Activated CD8-positive, alpha-beta T cell treated with anti-CD3 and anti-CD28 coated beads for 36 hours (primary cell): ENCODE measurements around the gene LUC7L. TPM values are rescaled to one million over a fixed set of nuclear protein-coding genes. Genes with fewer than 3 reads are reported as not detected.
A peak's percentile ranks its signal among the peaks of the same experiment; 100 is the strongest.

Experiments
- ATAC-seq: fragments of 200-7000 bp; cut with Tn5 transposase; one replicate; pipeline ENCODE4 v1.10.0; 2021; ENCODE audit warnings: mild to moderate bottlenecking, moderate library complexity
- CTCF ChIA-PET: fragments of 350-600 bp; sonication (Branson Sonifier 250); formaldehyde crosslinking; loops from one replicate; lab custom pipeline; 2021; ENCODE audit warnings: antibody characterized with exemption; lab: Charles Lee
- POLR2A ChIA-PET: fragments of 350-600 bp; sonication (Branson Sonifier 250); formaldehyde crosslinking; loops from one replicate; lab custom pipeline; 2021; ENCODE audit warnings: antibody characterized with exemption; lab: Charles Lee
- DNase-seq: peaks from one replicate; pipeline ENCODE4 v3.0.0-alpha.2; 2020
- H3K27ac Mint-ChIP-seq: one replicate; pipeline ENCODE4 v1.8.0; 2021; ENCODE audit warnings: mild to moderate bottlenecking, mixed read lengths
- H3K27me3 Mint-ChIP-seq: one replicate; pipeline ENCODE4 v1.8.0; 2021; ENCODE audit warnings: mixed read lengths
- H3K36me3 Mint-ChIP-seq: one replicate; pipeline ENCODE4 v1.8.0; 2021; ENCODE audit warnings: low read depth, mixed read lengths
- H3K4me1 Mint-ChIP-seq: one replicate; pipeline ENCODE4 v1.8.0; 2021; ENCODE audit warnings: low read depth, mixed read lengths
- H3K4me3 Mint-ChIP-seq: one replicate; pipeline ENCODE4 v1.8.0; 2021; ENCODE audit warnings: mild to moderate bottlenecking, moderate library complexity, mixed read lengths
- H3K9me3 Mint-ChIP-seq: one replicate; pipeline ENCODE4 v1.8.0; 2021; ENCODE audit warnings: mixed read lengths
- CTCF ChIP-seq: fragments of 200-600 bp; IDR thresholded peaks from one replicate; pipeline ENCODE4 v1.8.0; 2022; ENCODE audit warnings: antibody characterized with exemption, mild to moderate bottlenecking
- intact Hi-C: fragments of 100-400 bp; cut with micrococcal nuclease; formaldehyde crosslinking; loops from one replicate; pipeline ENCODE4 v1.10.0; 2022
- total RNA-seq, 2 experiments: library from RNA; stranded (reverse); gene quantifications; one replicate each; pipeline ENCODE4 v1.2.3, GENCODE V29; 2021

Gene LUC7L
- total RNA-seq, 2 experiments from 2014 or later, result 68.0 to 72.8 TPM

GRCh38 chr16:140175-140857 lies 88.9 kb downstream of the LUC7L start:
- intact Hi-C loops, result no loop called here
- no peaks in the 10 kb centered on the region for H3K9me3 Mint-ChIP-seq
- CTCF ChIA-PET, result interaction anchor here (0.7 to 1.4 kb wide), 2 partner anchors 33 to 75 kb away, joined by 3 to 4 read pairs; no protein-coding TSS in a partner anchor

More at GRCh38 chr16:140175-140857, 88.9 kb downstream of the LUC7L start:
- ATAC-seq (no peak), DNase-seq (no peak)
- peak overlapping the region; percentile 97 for H3K4me3 Mint-ChIP-seq
- peaks cover 12% of the 10 kb centered on the region for H3K4me1 Mint-ChIP-seq
- H3K36me3 Mint-ChIP-seq, result peaks cover 11% of the 10 kb centered on the region
- H3K27ac Mint-ChIP-seq, result no peak overlapping the region
- POLR2A ChIA-PET, result no interaction called here
- peaks cover 1% of the 10 kb centered on the region for H3K27me3 Mint-ChIP-seq
- no peak for TF ChIP-seq CTCF

Other genes with a start within 250 kb of the LUC7L start
- gene POLR3K, start 175.8 kb downstream of the LUC7L start, total RNA-seq, result 10 to 100 TPM; 51.3 to 52.6 TPM
- 10 to 100 TPM; 39.4 to 39.7 TPM for gene SNRNP25, start 175.6 kb downstream of the LUC7L start, total RNA-seq
- under 1 TPM in 1 of 2 experiments, not detected in 1; 0.61 TPM for gene RHBDF1, start 156.8 kb downstream of the LUC7L start, total RNA-seq
- gene MPG, start 151.2 kb downstream of the LUC7L start, total RNA-seq, result 10 to 100 TPM; 51.7 to 54.2 TPM
- gene NPRL3, start 90.8 kb downstream of the LUC7L start, total RNA-seq, result 10 to 100 TPM; 40.7 to 40.9 TPM
- not detected for gene HBZ, start 76.8 kb downstream of the LUC7L start, total RNA-seq
- not detected for gene HBM, start 63.5 kb downstream of the LUC7L start, total RNA-seq
- gene HBA2, start 56.6 kb downstream of the LUC7L start, total RNA-seq, result not detected
- gene HBA1, start 52.8 kb downstream of the LUC7L start, total RNA-seq, result not detected
- gene HBQ1, start 49.0 kb downstream of the LUC7L start, total RNA-seq, result 1 to 10 TPM; 2.2 to 3.2 TPM
- 10 to 100 TPM; 18.3 to 21.5 TPM for gene FAM234A, start 5.4 kb upstream of the LUC7L start, total RNA-seq
- not detected for gene RGS11, start 46.5 kb upstream of the LUC7L start, total RNA-seq
- not detected for gene ARHGDIG, start 51.1 kb upstream of the LUC7L start, total RNA-seq
- not detected for gene PDIA2, start 53.7 kb upstream of the LUC7L start, total RNA-seq
- 10 to 100 TPM; 24.1 to 24.9 TPM for gene AXIN1, start 123.3 kb upstream of the LUC7L start, total RNA-seq
- gene MRPL28, start 141.1 kb upstream of the LUC7L start, total RNA-seq, result 10 to 100 TPM; 95.0 to 98.2 TPM
- gene PGAP6, start 152.5 kb upstream of the LUC7L start, total RNA-seq, result 10 to 100 TPM; 21.9 to 24.8 TPM
- 10 to 100 TPM; 22.9 to 24.2 TPM for gene NME4, start 167.8 kb upstream of the LUC7L start, total RNA-seq
- gene DECR2, start 172.4 kb upstream of the LUC7L start, total RNA-seq, result 1 to 10 TPM; 9.7 to 10.0 TPM
- 10 to 100 TPM; 18.7 to 20.4 TPM for gene RAB11FIP3, start 196.2 kb upstream of the LUC7L start, total RNA-seq